HCT116 (cell line): ENCODE data around the gene ZNF503. TPM values are rescaled to one million over a fixed set of nuclear protein-coding genes. Genes with fewer than 3 reads are reported as not detected.

Experiments
- ATAC-seq: fragments of 200-7000 bp; cut with Tn5 transposase; 2 replicates; pipeline ENCODE4 v1.9.1; 2020; ENCODE audit warnings: mild to moderate bottlenecking, moderate library complexity
- BruUV-seq: library from RNA; stranded (reverse); fragments of 400-500 nt; replicated peaks from 2 replicates; lab custom pipeline; 2021; lab: Mats Ljungman, UMichigan
- CTCF ChIA-PET: fragments of 300-600 bp; sonication (Branson Sonifier 250); formaldehyde crosslinking; loops from one replicate; lab custom pipeline; 2021; ENCODE audit warnings: antibody characterized with exemption; lab: Charles Lee
- POLR2A ChIA-PET: fragments of 300-600, 350-600 bp; sonication (Branson Sonifier 250); formaldehyde crosslinking; loops from one replicate; lab custom pipeline; 2021; ENCODE audit warnings: antibody characterized with exemption; lab: Charles Lee
- RAD21 ChIA-PET, 2 experiments: fragments of 300-600 bp; sonication (Branson Sonifier 250); formaldehyde crosslinking; loops; one replicate each; lab custom pipeline; 2023; ENCODE audit warnings: low total read pairs in 2 of 2; ENCODE audit not compliant: uncharacterized antibody in 2 of 2, unreplicated experiment in 2 of 2, low non-redundant PET in 1 of 2; lab: Charles Lee
- DNase-seq: peaks from one replicate; pipeline ENCODE4 v3.0.0-alpha.2; 2010; ENCODE audit warnings: low read depth, low spot score
- H2AFZ ChIP-seq: fragments of 200-600 bp; shearing (Covaris generic), sonication (generic); 2 replicates; pipeline ENCODE4 v1.6.1; 2017; ENCODE audit warnings: low read depth, mixed run types, mixed read lengths, antibody characterized with exemption, low read length; ENCODE audit not compliant: poor library complexity, severe bottlenecking
- H3K27ac ChIP-seq: 2 replicates; pipeline ENCODE4 v1.5.1; 2012; ENCODE audit warnings: low read depth, low read length
- H3K27me3 ChIP-seq: fragments of 200-600 bp; sonication (generic); 2 replicates; pipeline ENCODE4 v1.6.1; 2016; ENCODE audit warnings: mixed run types, low read length, mixed read lengths; ENCODE audit not compliant: insufficient read depth
- H3K36me3 ChIP-seq, 2 experiments: fragments of 200-500 bp in 1 of 2; fragments of 200-600 bp in 1 of 2; sonication (Bioruptor generic) in 1 of 2; sonication (generic) in 1 of 2; 2 replicates each; pipeline versions ENCODE4 v1.5.1 to v1.6.1; 2014 to 2016; ENCODE audit warnings: low read length in 2 of 2, inconsistent platforms in 1 of 2, mixed read lengths in 1 of 2, mixed run types in 1 of 2; ENCODE audit not compliant: insufficient read depth in 2 of 2, control insufficient read depth in 1 of 2
- H3K4me1 ChIP-seq, 2 experiments: fragments of 200-600 bp in 1 of 2; sonication (generic) in 1 of 2; 2 replicates each; pipeline versions ENCODE4 v1.5.1 to v1.6.1; 2012 to 2017; ENCODE audit warnings: low read length in 2 of 2, inconsistent platforms in 1 of 2, mild to moderate bottlenecking in 1 of 2, mixed read lengths in 1 of 2, mixed run types in 1 of 2, moderate library complexity in 1 of 2; ENCODE audit not compliant: insufficient read depth in 2 of 2, control insufficient read depth in 1 of 2
- H3K4me2 ChIP-seq: fragments of 200-600 bp; sonication (generic); 2 replicates; pipeline ENCODE4 v1.6.1; 2017; ENCODE audit warnings: mixed run types, low read length, mixed read lengths
- H3K4me3 ChIP-seq, 2 experiments: fragments of 200-600 bp in 1 of 2; sonication (generic) in 1 of 2; replicated peaks in 1 of 2; 2 replicates each; pipeline ENCODE4 v1.5.1; 2011 to 2016; ENCODE audit warnings: low read length in 2 of 2, control low read depth in 1 of 2, low read depth in 1 of 2, mild to moderate bottlenecking in 1 of 2, mixed read lengths in 1 of 2, mixed run types in 1 of 2
- H3K79me2 ChIP-seq: fragments of 200-600 bp; sonication (generic); 2 replicates; pipeline ENCODE4 v1.6.1; 2017; ENCODE audit warnings: mild to moderate bottlenecking, mixed run types, low read length, moderate library complexity, mixed read lengths; ENCODE audit not compliant: insufficient read depth
- H3K9ac ChIP-seq: fragments of 200-600 bp; sonication (generic); 2 replicates; pipeline ENCODE4 v1.6.1; 2016; ENCODE audit warnings: low read length, mixed read lengths
- H3K9me2 ChIP-seq: fragments of 200-600 bp; sonication (generic), shearing (Covaris generic); 2 replicates; pipeline ENCODE4 v1.6.1; 2017; ENCODE audit warnings: mixed run types, mild to moderate bottlenecking, moderate library complexity; ENCODE audit not compliant: insufficient read depth
- H3K9me3 ChIP-seq, 2 experiments: fragments of 200-500 bp in 1 of 2; fragments of 200-600 bp in 1 of 2; sonication (Bioruptor generic) in 1 of 2; sonication (generic) in 1 of 2; 2 replicates each; pipeline ENCODE4 v1.6.1; 2014 to 2017; ENCODE audit warnings: low read length in 2 of 2, mixed read lengths in 2 of 2, inconsistent platforms in 1 of 2, low read depth in 1 of 2, mild to moderate bottlenecking in 1 of 2, mixed run types in 1 of 2, moderate library complexity in 1 of 2; ENCODE audit not compliant: control insufficient read depth in 1 of 2, insufficient read depth in 1 of 2
- H4K20me1 ChIP-seq: fragments of 200-600 bp; sonication (generic), shearing (Covaris generic); 2 replicates; pipeline ENCODE4 v1.6.1; 2017; ENCODE audit warnings: mixed run types, mild to moderate bottlenecking, moderate library complexity; ENCODE audit not compliant: insufficient read depth
- CTCF ChIP-seq, 3 experiments: fragments of 200-600 bp in 1 of 3; sonication (generic) in 1 of 3; IDR thresholded peaks in 2 of 3; conservative IDR thresholded peaks in 1 of 3; 2 replicates each; pipeline ENCODE4 v1.5.1; 2012 to 2017; ENCODE audit warnings: low read depth in 2 of 3, low read length in 2 of 3, antibody characterized with exemption in 1 of 3, borderline replicate concordance in 1 of 3, control low read depth in 1 of 3, mild to moderate bottlenecking in 1 of 3, mixed read lengths in 1 of 3, mixed run types in 1 of 3, moderate library complexity in 1 of 3; ENCODE audit not compliant: insufficient read depth in 1 of 3
- EGR1 ChIP-seq: IDR thresholded peaks from 2 replicates; pipeline ENCODE4 v1.6.1; 2012; ENCODE audit warnings: low read depth
- ELF1 ChIP-seq: IDR thresholded peaks from 2 replicates; pipeline ENCODE4 v1.6.1; 2012; ENCODE audit warnings: low read depth, borderline replicate concordance
- POLR2AphosphoS5 ChIP-seq: IDR thresholded peaks from 2 replicates; pipeline ENCODE4 v1.6.1; 2011; ENCODE audit warnings: mild to moderate bottlenecking, low read depth, low read length, moderate library complexity
- REST ChIP-seq: IDR thresholded peaks from 2 replicates; pipeline ENCODE4 v1.6.1; 2012; ENCODE audit warnings: low read depth
- SRF ChIP-seq: IDR thresholded peaks from 2 replicates; pipeline ENCODE4 v1.6.1; 2012; ENCODE audit warnings: low read depth
- ZFX ChIP-seq: fragments of 450-650 bp; IDR thresholded peaks from 2 replicates; pipeline ENCODE4 v1.6.1; 2017
- intact Hi-C: fragments of 100-400 bp; cut with micrococcal nuclease; formaldehyde crosslinking; loops from 2 replicates; pipeline ENCODE4 v1.10.0; 2022
- total RNA-seq: library from RNA; stranded (reverse); gene quantifications from one replicate; pipeline ENCODE4 v1.2.1, GENCODE V29; 2021; ENCODE audit not compliant: unreplicated experiment

Gene ZNF503
- total RNA-seq, 1 experiment from 2014 or later = 30.4 TPM

- BruUV-seq = no TSS peak
- Histone ChIP-seq H3K4me3 (peak within 1 kb of the TSS; percentile 56 to 59), H4K20me1 (no peaks in the 10 kb centered on the region), H3K9me3 (no peaks in the 10 kb centered on the region), H3K79me2 (no peaks in the 10 kb centered on the region), H2AFZ (no peak within 1 kb of the TSS), H3K4me2 (peak within 1 kb of the TSS; percentile 74), H3K9ac (peak within 1 kb of the TSS; percentile 59), H3K36me3 (no peaks in the 10 kb centered on the region), H3K4me1 (peaks cover 18 to 44% of the 10 kb centered on the region in 2 experiments), H3K27me3 (no peaks in the 10 kb centered on the region), H3K27ac (peak within 1 kb of the TSS; percentile 52; the same call in 1 of the 2 replicates), H3K9me2 (no peaks in the 10 kb centered on the region)
- intact Hi-C loops = no loop called here
- RAD21 ChIA-PET = no interaction called here
- TF ChIP-seq ZFX (peak; percentile 57), POLR2AphosphoS5 (0 out of 2 replicates have a peak, but pooled peaks have one; percentile 20), SRF (no peak)
- DNase-seq (no peak), ATAC-seq (peak; percentile 64)
- CTCF ChIA-PET = interaction anchor here (0.8 kb wide), 1 partner anchor 36 kb away, joined by 3 read pairs; no protein-coding TSS in a partner anchor
- POLR2A ChIA-PET = no interaction called here
Measured at GRCh38 chr10:75431180-75432111, 29.9 kb upstream of the ZNF503 start, which contains the start of gene LRMDA. Gene LRMDA (plus strand): TSS chr10:75431624.

GRCh38 chr10:75430000-75430763, 28.6 kb upstream of the ZNF503 start:
- ATAC-seq = peak; percentile 11; the same call in 1 of the 2 replicates
- Histone ChIP-seq H3K4me3 (no peak overlapping the region), H3K9me3 (no peaks in the 10 kb centered on the region), H3K4me1 (peaks cover 18 to 44% of the 10 kb centered on the region in 2 experiments)
- no peak for TF ChIP-seq REST
- no peak for TF ChIP-seq EGR1
- no peak for TF ChIP-seq CTCF (IDR thresholded peaks at IDR 0.05 in 2 of 3, conservative IDR thresholded peaks at IDR 0.05 in 1 of 3; ENCODE audit: borderline replicate concordance in 1 of 3, insufficient read depth in 1 of 3, low read depth in 2 of 3, low read length in 2 of 3)
- TF ChIP-seq ELF1 = no peak
- TF ChIP-seq, all 23 proteins: peak for 0
- POLR2A ChIA-PET = no interaction called here
- Histone ChIP-seq H3K36me3 (no peaks in the 10 kb centered on the region), H2AFZ (no peak overlapping the region), H3K4me2 (peak overlapping the region; percentile 37), H3K27ac (no peak overlapping the region), H4K20me1 (no peaks in the 10 kb centered on the region), H3K79me2 (no peaks in the 10 kb centered on the region), H3K9ac (no peak overlapping the region), H3K27me3 (no peaks in the 10 kb centered on the region), H3K9me2 (no peaks in the 10 kb centered on the region)
- RAD21 ChIA-PET = no interaction called here
- DNase-seq = no peak
- intact Hi-C loops = no loop called here
- CTCF ChIA-PET = no interaction called here
- no TSS peak for BruUV-seq
